ENCODE measurements around the gene HMGCLL1. TPM values are rescaled to one million over a fixed set of nuclear protein-coding genes. Genes with fewer than 3 reads are reported as not detected.

Gene HMGCLL1
- polyA plus RNA-seq, 3 donors, result not detected

DNA sequence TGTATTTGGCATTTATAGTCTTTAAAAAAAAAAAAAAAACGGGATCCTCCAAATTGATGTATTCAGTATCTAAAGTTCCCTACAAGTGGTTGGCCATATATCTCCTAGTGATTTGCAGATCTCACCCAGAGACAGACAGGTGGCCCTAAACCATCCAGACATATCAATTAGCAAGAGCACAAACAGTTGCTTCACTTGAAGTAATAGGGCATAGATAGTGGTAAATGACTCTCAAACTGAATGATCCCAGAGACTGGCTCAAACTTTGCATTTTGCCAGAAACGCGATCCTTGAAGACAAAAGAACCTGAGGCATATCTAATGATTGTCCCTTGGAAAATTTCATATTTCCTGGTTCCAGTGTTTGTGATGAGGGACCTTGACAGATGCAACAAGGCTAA lies 54.6 kb downstream of the HMGCLL1 start:
- Histone ChIP-seq H3K4me2 (replicated peaks; ENCODE audit: extremely low read depth, low read length, poor library complexity, severe bottlenecking) (no peak overlapping the region), H3K9me3 (replicated peaks in 1 of 2; ENCODE audit: control insufficient read depth in 1 of 2, insufficient read depth in 1 of 2, low read length in 2 of 2) (no peaks in the 10 kb centered on the region), H4K20me1 (ENCODE audit: insufficient read depth, low read length) (no peaks in the 10 kb centered on the region), H3K27ac (ENCODE audit: low read depth in 1 of 2, low read length in 2 of 2) (no peak overlapping the region), H3K4me3 (replicated peaks in 1 of 3; ENCODE audit: low read depth in 2 of 3, low read length in 3 of 3) (no peak overlapping the region), H3K79me2 (ENCODE audit: insufficient read depth, low read length) (no peaks in the 10 kb centered on the region), H3K27me3 (ENCODE audit: control insufficient read depth in 2 of 2, insufficient read depth in 2 of 2, low read length in 2 of 2) (no peaks in the 10 kb centered on the region), H3K9ac (ENCODE audit: insufficient read depth, low read length, poor library complexity, severe bottlenecking) (no peak overlapping the region), H3K36me3 (replicated peaks in 1 of 2; ENCODE audit: control insufficient read depth in 1 of 2, insufficient read depth in 2 of 2, low read length in 2 of 2) (no peaks in the 10 kb centered on the region), H2AFZ (ENCODE audit: insufficient read depth, low read depth, low read length, poor library complexity, severe bottlenecking) (no peak overlapping the region), H3K4me1 (ENCODE audit: control insufficient read depth in 1 of 2, insufficient read depth in 2 of 2, low read length in 2 of 2) (no peaks in the 10 kb centered on the region)
- Mint-ChIP-seq H3K36me3 (no peaks in the 10 kb centered on the region), H3K9me3 (no peaks in the 10 kb centered on the region), H3K4me1 (no peaks in the 10 kb centered on the region), H3K27me3 (ENCODE audit: low read depth in 3 of 3) (no peaks in the 10 kb centered on the region), H3K27ac (no peak overlapping the region), H3K4me3 (no peak overlapping the region)
- WGBS (ENCODE audit: insufficient coverage), result 88% methylated on average over 2 of the region's 3 CpGs
- intact Hi-C loops (cut with micrococcal nuclease), result no loop called here
- DNase-seq, result no peak
- TF ChIP-seq, protein P1, sequence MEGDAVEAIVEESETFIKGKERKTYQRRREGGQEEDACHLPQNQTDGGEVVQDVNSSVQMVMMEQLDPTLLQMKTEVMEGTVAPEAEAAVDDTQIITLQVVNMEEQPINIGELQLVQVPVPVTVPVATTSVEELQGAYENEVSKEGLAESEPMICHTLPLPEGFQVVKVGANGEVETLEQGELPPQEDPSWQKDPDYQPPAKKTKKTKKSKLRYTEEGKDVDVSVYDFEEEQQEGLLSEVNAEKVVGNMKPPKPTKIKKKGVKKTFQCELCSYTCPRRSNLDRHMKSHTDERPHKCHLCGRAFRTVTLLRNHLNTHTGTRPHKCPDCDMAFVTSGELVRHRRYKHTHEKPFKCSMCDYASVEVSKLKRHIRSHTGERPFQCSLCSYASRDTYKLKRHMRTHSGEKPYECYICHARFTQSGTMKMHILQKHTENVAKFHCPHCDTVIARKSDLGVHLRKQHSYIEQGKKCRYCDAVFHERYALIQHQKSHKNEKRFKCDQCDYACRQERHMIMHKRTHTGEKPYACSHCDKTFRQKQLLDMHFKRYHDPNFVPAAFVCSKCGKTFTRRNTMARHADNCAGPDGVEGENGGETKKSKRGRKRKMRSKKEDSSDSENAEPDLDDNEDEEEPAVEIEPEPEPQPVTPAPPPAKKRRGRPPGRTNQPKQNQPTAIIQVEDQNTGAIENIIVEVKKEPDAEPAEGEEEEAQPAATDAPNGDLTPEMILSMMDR (IDR thresholded peaks at IDR 0.05), result no peak

DNA sequence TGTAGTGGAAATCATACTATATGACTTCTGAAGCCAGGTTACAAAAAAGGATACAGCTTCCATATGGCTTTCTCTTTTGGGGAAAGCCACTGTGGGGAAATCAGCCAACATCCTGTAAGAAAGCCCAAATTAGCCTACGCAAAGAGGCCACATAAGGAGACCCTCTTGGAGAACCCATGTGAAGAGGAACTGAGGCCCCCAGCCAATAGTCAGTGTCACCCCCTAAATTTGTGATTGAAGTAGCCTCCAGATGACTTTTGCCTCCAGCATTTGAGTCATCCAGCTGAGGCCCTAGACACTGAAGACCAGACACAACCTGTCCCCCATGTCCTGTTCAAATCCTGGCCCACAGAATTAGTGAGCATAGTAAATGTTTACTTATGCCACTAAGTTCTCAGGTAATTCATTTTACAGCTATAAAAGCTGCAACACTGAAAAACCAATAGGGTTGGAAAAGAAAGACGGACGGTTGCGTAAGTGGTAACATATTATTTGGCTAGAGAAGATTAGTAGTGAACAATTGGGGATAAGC lies 60.4 kb downstream of the HMGCLL1 start:
- Histone ChIP-seq H3K4me1 (ENCODE audit: control insufficient read depth in 1 of 2, insufficient read depth in 2 of 2, low read length in 2 of 2) (no peaks in the 10 kb centered on the region), H4K20me1 (ENCODE audit: insufficient read depth, low read length) (no peaks in the 10 kb centered on the region), H3K9me3 (replicated peaks in 1 of 2; ENCODE audit: control insufficient read depth in 1 of 2, insufficient read depth in 1 of 2, low read length in 2 of 2) (no peaks in the 10 kb centered on the region), H3K27ac (ENCODE audit: low read depth in 1 of 2, low read length in 2 of 2) (no peak overlapping the region), H3K9ac (ENCODE audit: insufficient read depth, low read length, poor library complexity, severe bottlenecking) (no peak overlapping the region), H3K36me3 (replicated peaks in 1 of 2; ENCODE audit: control insufficient read depth in 1 of 2, insufficient read depth in 2 of 2, low read length in 2 of 2) (no peaks in the 10 kb centered on the region), H3K27me3 (ENCODE audit: control insufficient read depth in 2 of 2, insufficient read depth in 2 of 2, low read length in 2 of 2) (no peaks in the 10 kb centered on the region), H2AFZ (ENCODE audit: insufficient read depth, low read depth, low read length, poor library complexity, severe bottlenecking) (no peak overlapping the region), H3K79me2 (ENCODE audit: insufficient read depth, low read length) (no peaks in the 10 kb centered on the region), H3K4me2 (replicated peaks; ENCODE audit: extremely low read depth, low read length, poor library complexity, severe bottlenecking) (no peak overlapping the region), H3K4me3 (replicated peaks in 1 of 3; ENCODE audit: low read depth in 2 of 3, low read length in 3 of 3) (no peak overlapping the region)
- Mint-ChIP-seq H3K4me3 (no peak overlapping the region), H3K36me3 (no peaks in the 10 kb centered on the region), H3K4me1 (no peaks in the 10 kb centered on the region), H3K27me3 (ENCODE audit: low read depth in 3 of 3) (no peaks in the 10 kb centered on the region), H3K27ac (no peak overlapping the region), H3K9me3 (no peaks in the 10 kb centered on the region)
- intact Hi-C loops (cut with micrococcal nuclease), result no loop called here
- TF ChIP-seq, protein P1 (IDR thresholded peaks at IDR 0.05), result no peak
- no peak for DNase-seq
- 100% methylated on average over 1 of the region's 4 CpGs for WGBS (ENCODE audit: insufficient coverage)

All from CD14-positive monocyte (primary cell).